ENCODE results near the gene MPRIP. TPM values are rescaled to one million over a fixed set of nuclear protein-coding genes. Genes with fewer than 3 reads are reported as not detected.

The MPRIP gene
- total RNA-seq, 1 donor from 2014 or later: 350 TPM

- peak; percentile 71 for DNase-seq
- Histone ChIP-seq H3K36me3 (peaks cover 84% of the 10 kb centered on the region), H3K27me3 (ENCODE audit: low read depth) (no peaks in the 10 kb centered on the region), H3K27ac (replicated peaks) (peak overlapping the region; percentile 86), H3K9me3 (replicated peaks) (no peaks in the 10 kb centered on the region), H3K4me3 (no peak overlapping the region), H3K4me1 (peaks cover 43% of the 10 kb centered on the region)
- TF ChIP-seq CTCF (IDR thresholded peaks at IDR 0.05; ENCODE audit: borderline replicate concordance): no peak
- intact Hi-C loops (cut with micrococcal nuclease): no loop called here
Observed at GRCh38 chr17:17152385-17152784, 110.1 kb downstream of the MPRIP start.

- Histone ChIP-seq H3K36me3 (peaks cover 84% of the 10 kb centered on the region), H3K27ac (replicated peaks) (peak overlapping the region; percentile 86), H3K27me3 (ENCODE audit: low read depth) (no peaks in the 10 kb centered on the region), H3K4me3 (no peak overlapping the region), H3K9me3 (replicated peaks) (no peaks in the 10 kb centered on the region), H3K4me1 (peaks cover 43% of the 10 kb centered on the region)
- no peak for TF ChIP-seq CTCF (IDR thresholded peaks at IDR 0.05; ENCODE audit: borderline replicate concordance)
- intact Hi-C loops (cut with micrococcal nuclease): no loop called here
- no peak for DNase-seq
Observed at GRCh38 chr17:17153071-17153470, 110.8 kb downstream of the MPRIP start.

GRCh38 chr17:17153709-17154108 is 111.5 kb downstream of the MPRIP start:
- no peak for DNase-seq
- Histone ChIP-seq H3K9me3 (replicated peaks) (no peaks in the 10 kb centered on the region), H3K4me1 (peaks cover 43% of the 10 kb centered on the region), H3K4me3 (no peak overlapping the region), H3K36me3 (peaks cover 83% of the 10 kb centered on the region), H3K27ac (replicated peaks) (no peak overlapping the region), H3K27me3 (ENCODE audit: low read depth) (no peaks in the 10 kb centered on the region)
- intact Hi-C loops (cut with micrococcal nuclease): no loop called here
- no peak for TF ChIP-seq CTCF (IDR thresholded peaks at IDR 0.05; ENCODE audit: borderline replicate concordance)

- no peak overlapping the region for H3K4me3 ChIP-seq
- no peaks in the 10 kb centered on the region for H3K27me3 ChIP-seq (ENCODE audit: low read depth)
- H3K36me3 ChIP-seq: peaks cover 85% of the 10 kb centered on the region
- intact Hi-C loops (cut with micrococcal nuclease): no loop called here
- TF ChIP-seq CTCF (IDR thresholded peaks at IDR 0.05; ENCODE audit: borderline replicate concordance): no peak
- no peaks in the 10 kb centered on the region for H3K9me3 ChIP-seq (replicated peaks)
- DNase-seq: no peak
- peaks cover 43% of the 10 kb centered on the region for H3K4me1 ChIP-seq
- H3K27ac ChIP-seq (replicated peaks): no peak overlapping the region
Observed at GRCh38 chr17:17154556-17154955, 112.3 kb downstream of the MPRIP start.

- Histone ChIP-seq H3K4me1 (peaks cover 43% of the 10 kb centered on the region), H3K27me3 (ENCODE audit: low read depth) (no peaks in the 10 kb centered on the region), H3K36me3 (peaks cover 86% of the 10 kb centered on the region), H3K9me3 (replicated peaks) (no peaks in the 10 kb centered on the region), H3K4me3 (no peak overlapping the region), H3K27ac (replicated peaks) (no peak overlapping the region)
- intact Hi-C loops (cut with micrococcal nuclease): no loop called here
- no peak for DNase-seq
- no peak for TF ChIP-seq CTCF (IDR thresholded peaks at IDR 0.05; ENCODE audit: borderline replicate concordance)
Observed at GRCh38 chr17:17154981-17155380, 112.7 kb downstream of the MPRIP start.

GRCh38 chr17:17155568-17155967 is 113.3 kb downstream of the MPRIP start:
- TF ChIP-seq CTCF (IDR thresholded peaks at IDR 0.05; ENCODE audit: borderline replicate concordance): no peak
- intact Hi-C loops (cut with micrococcal nuclease): no loop called here
- no peak overlapping the region for H3K4me3 ChIP-seq
- DNase-seq: no peak
- H3K27me3 ChIP-seq (ENCODE audit: low read depth): no peaks in the 10 kb centered on the region
- H3K36me3 ChIP-seq: peaks cover 86% of the 10 kb centered on the region
- H3K27ac ChIP-seq (replicated peaks): no peak overlapping the region
- H3K4me1 ChIP-seq: peaks cover 42% of the 10 kb centered on the region
- H3K9me3 ChIP-seq (replicated peaks): no peaks in the 10 kb centered on the region
